CD4-positive, alpha-beta T cell treated with Interleukin-4 for 1 hour (primary cell): ENCODE data around the gene MSLN.
"Not testable (repeated sequence)": the region's sequence is repeated elsewhere in the genome, so short reads cannot be mapped to it uniquely, and the experiment has no call there.

Experiments
- DNase-seq, 2 donors: peaks; one replicate each; pipeline ENCODE4 v3.0.0-alpha.2; 2020 to 2022

Gene MSLN

GRCh38 chr16:735982-736453 is 24.5 kb upstream of the MSLN start:
- no peak for DNase-seq

- no peak for DNase-seq
These were observed 23.5 kb upstream of the MSLN start for GRCh38 chr16:736936-737481.

GRCh38 chr16:739560-740458 is 20.7 kb upstream of the MSLN start:
- no peak for DNase-seq

GRCh38 chr16:740459-740763 is 20.1 kb upstream of the MSLN start:
- no peak for DNase-seq

GRCh38 chr16:740764-741505 is 19.6 kb upstream of the MSLN start, which contains the start of gene CIAO3:
Gene CIAO3, minus strand, starts transcription at chr16:740997. Its CDS starts 12 bp downstream, at chr16:740985.
- peak; percentile 89 to 93 for DNase-seq

GRCh38 chr16:741986-742629 is 18.4 kb upstream of the MSLN start:
- no peak for DNase-seq

- not testable (repeated sequence) for DNase-seq
These were observed 17.6 kb upstream of the MSLN start for GRCh38 chr16:742894-743293.

GRCh38 chr16:743794-744500 is 16.6 kb upstream of the MSLN start:
- DNase-seq: no peak

GRCh38 chr16:745739-746138 is 14.8 kb upstream of the MSLN start:
- DNase-seq: no peak

GRCh38 chr16:746637-747036 is 13.9 kb upstream of the MSLN start:
- DNase-seq: no peak

- DNase-seq: no peak
These were observed 12.4 kb upstream of the MSLN start for GRCh38 chr16:747978-748746.

GRCh38 chr16:749010-749409 is 11.5 kb upstream of the MSLN start:
- no peak for DNase-seq

- DNase-seq: no peak
These were observed 10.0 kb upstream of the MSLN start for GRCh38 chr16:750485-750884.

GRCh38 chr16:751152-752006 is 9.2 kb upstream of the MSLN start:
- DNase-seq: no peak

- DNase-seq: no peak
These were observed 8.6 kb upstream of the MSLN start for GRCh38 chr16:752007-752312.

- DNase-seq: not testable (repeated sequence)
These were observed 6.4 kb upstream of the MSLN start for GRCh38 chr16:754121-754607.

- DNase-seq: peak in 1 of 2 donors; percentile 29
These were observed 5.9 kb upstream of the MSLN start for GRCh38 chr16:754656-755055.

GRCh38 chr16:756428-756827 is 4.1 kb upstream of the MSLN start:
- no peak for DNase-seq

GRCh38 chr16:759110-759910 is 1.2 kb upstream of the MSLN start:
- no peak for DNase-seq

- no peak for DNase-seq
These were observed 469 bp upstream of the MSLN start for GRCh38 chr16:760065-760464.
